Suprapubic skin (tissue), 4 donors: ENCODE results near the gene AGAP1. TPM values are rescaled to one million over a fixed set of nuclear protein-coding genes. Genes with fewer than 3 reads are reported as not detected.

Source experiments
- DNase-seq, 2 donors: peaks; one replicate each; pipeline ENCODE4 v3.0.0-alpha.2; 2019; ENCODE audit warnings: low spot score in 2 of 2
- H3K27ac ChIP-seq: fragments of 200-600 bp; sonication (generic); one replicate; pipeline ENCODE4 v1.5.1; 2019
- H3K27me3 ChIP-seq: fragments of 200-600 bp; sonication (generic); one replicate; pipeline ENCODE4 v1.5.1; 2019
- H3K36me3 ChIP-seq: fragments of 200-600 bp; sonication (generic); one replicate; pipeline ENCODE4 v1.5.1; 2019
- H3K4me1 ChIP-seq: fragments of 200-600 bp; sonication (generic); one replicate; pipeline ENCODE4 v1.5.1; 2019
- H3K4me3 ChIP-seq: fragments of 200-600 bp; sonication (generic); one replicate; pipeline ENCODE4 v1.5.1; 2019; ENCODE audit warnings: mild to moderate bottlenecking
- H3K9me3 ChIP-seq: fragments of 200-600 bp; sonication (generic); one replicate; pipeline ENCODE4 v1.5.1; 2019
- EP300 ChIP-seq: sonication (generic); formaldehyde crosslinking; IDR thresholded peaks from one replicate; pipeline ENCODE4 v1.6.1; 2017; ENCODE audit warnings: antibody characterized with exemption
- POLR2A ChIP-seq, 2 donors: fragments of 450-650 bp; IDR thresholded peaks; one replicate each; pipeline ENCODE4 v1.6.1; 2017; ENCODE audit warnings: antibody characterized with exemption in 2 of 2, mild to moderate bottlenecking in 2 of 2, moderate library complexity in 2 of 2
- POLR2AphosphoS5 ChIP-seq, 3 donors: sonication (generic); formaldehyde crosslinking; IDR thresholded peaks; one replicate each; pipeline ENCODE4 v1.6.1; 2017; ENCODE audit warnings: antibody characterized with exemption in 3 of 3
- WGBS: methylation state at CpG from one replicate; pipeline ENCODE4 v1.1.5; 2018; 5-methylcytosine and 5-hydroxymethylcytosine counted together
- total RNA-seq, 4 donors: library from RNA; depleted of rRNA; stranded (reverse); fragments of >200 nt; gene quantifications; one replicate each; pipeline ENCODE4 v1.1.0, GENCODE V29; 2016
- TF ChIP-seq, protein P1 (sequence below), 2 donors: fragments of 200-600 bp in 1 of 2; fragments of 450-650 bp in 1 of 2; sonication (generic) in 1 of 2; IDR thresholded peaks; one replicate each; pipeline ENCODE4 v1.5.1; 2016 to 2019; ENCODE audit warnings: antibody characterized with exemption in 2 of 2, mild to moderate bottlenecking in 1 of 2, moderate library complexity in 1 of 2

The AGAP1 gene
- total RNA-seq, 4 donors from 2014 or later: 14.1 to 30.7 (median 19.4) TPM

DNA sequence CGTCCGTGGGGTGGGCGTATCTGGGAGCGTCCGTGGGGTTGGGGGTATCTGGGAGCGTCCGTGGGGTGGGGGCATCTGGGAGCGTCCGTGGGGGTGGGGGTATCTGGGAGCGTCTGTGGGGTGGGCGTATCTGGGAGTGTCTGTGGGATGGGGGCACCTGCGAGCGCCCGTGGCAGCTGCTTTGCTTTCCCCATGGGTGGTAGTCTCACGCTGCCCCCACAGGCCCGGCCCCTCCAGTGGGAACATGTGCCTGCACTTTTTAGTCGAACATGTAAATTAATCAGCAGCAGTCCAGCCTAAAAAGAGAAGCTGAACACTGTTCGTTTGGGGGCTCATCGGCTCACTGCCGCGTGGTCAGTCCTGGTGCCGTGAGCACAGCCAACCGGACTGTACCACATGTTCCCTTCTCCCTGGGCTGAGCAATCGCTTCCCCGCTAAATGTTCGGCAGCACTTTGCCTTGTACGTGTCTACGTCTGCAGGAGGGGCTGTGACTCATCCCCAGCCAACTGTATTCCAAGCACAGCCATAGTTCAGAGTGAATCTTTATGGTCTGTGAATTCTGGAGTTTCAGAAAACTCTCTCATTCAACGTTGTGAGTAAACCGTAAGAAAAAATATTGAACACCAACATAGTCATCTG, 271.5 kb downstream of the AGAP1 start:
- TF ChIP-seq EP300 (no peak), POLR2A (IDR thresholded peaks at IDR 0.05) (no peak), POLR2AphosphoS5 (IDR thresholded peaks at IDR 0.05) (no peak)
- TF ChIP-seq, protein P1, sequence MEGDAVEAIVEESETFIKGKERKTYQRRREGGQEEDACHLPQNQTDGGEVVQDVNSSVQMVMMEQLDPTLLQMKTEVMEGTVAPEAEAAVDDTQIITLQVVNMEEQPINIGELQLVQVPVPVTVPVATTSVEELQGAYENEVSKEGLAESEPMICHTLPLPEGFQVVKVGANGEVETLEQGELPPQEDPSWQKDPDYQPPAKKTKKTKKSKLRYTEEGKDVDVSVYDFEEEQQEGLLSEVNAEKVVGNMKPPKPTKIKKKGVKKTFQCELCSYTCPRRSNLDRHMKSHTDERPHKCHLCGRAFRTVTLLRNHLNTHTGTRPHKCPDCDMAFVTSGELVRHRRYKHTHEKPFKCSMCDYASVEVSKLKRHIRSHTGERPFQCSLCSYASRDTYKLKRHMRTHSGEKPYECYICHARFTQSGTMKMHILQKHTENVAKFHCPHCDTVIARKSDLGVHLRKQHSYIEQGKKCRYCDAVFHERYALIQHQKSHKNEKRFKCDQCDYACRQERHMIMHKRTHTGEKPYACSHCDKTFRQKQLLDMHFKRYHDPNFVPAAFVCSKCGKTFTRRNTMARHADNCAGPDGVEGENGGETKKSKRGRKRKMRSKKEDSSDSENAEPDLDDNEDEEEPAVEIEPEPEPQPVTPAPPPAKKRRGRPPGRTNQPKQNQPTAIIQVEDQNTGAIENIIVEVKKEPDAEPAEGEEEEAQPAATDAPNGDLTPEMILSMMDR (IDR thresholded peaks at IDR 0.05): no peak
- no peak overlapping the region for H3K4me3 ChIP-seq
- 69% methylated on average over 16 of the region's 30 CpGs for WGBS
- no peaks in the 10 kb centered on the region for H3K9me3 ChIP-seq
- DNase-seq: peak in 1 of 2 donors; percentile 80
- H3K4me1 ChIP-seq: peaks cover 10% of the 10 kb centered on the region
- H3K27me3 ChIP-seq: no peaks in the 10 kb centered on the region
- H3K27ac ChIP-seq: no peak overlapping the region
- peaks cover 9% of the 10 kb centered on the region for H3K36me3 ChIP-seq

DNA sequence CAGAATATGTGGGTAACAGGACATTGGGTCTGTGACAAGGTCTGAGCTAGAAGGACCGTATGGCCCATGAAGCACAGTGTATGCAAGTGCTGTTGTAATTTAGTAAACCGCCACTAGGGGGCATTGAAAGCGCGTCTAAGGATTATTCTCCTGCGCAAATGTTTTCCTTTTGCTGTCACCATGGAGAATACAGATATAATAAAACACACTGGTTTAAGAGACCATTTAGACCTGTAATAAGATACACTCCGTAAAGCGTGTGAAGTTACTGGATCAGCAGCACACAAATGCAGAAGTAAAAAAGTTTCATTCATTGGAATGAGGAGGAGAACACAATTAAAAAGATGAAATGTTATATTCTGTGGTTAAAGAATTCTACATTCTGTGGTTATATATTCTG, 272.4 kb downstream of the AGAP1 start:
- no peak for DNase-seq
- H3K36me3 ChIP-seq: peaks cover 11% of the 10 kb centered on the region
- H3K9me3 ChIP-seq: no peaks in the 10 kb centered on the region
- H3K27me3 ChIP-seq: no peaks in the 10 kb centered on the region
- H3K27ac ChIP-seq: no peak overlapping the region
- WGBS: 6% methylated on average over 7 of the region's 7 CpGs
- H3K4me1 ChIP-seq: peaks cover 10% of the 10 kb centered on the region
- no peak overlapping the region for H3K4me3 ChIP-seq
- TF ChIP-seq, protein P1 (IDR thresholded peaks at IDR 0.05): peak; percentile 82 to 85
- no peak for TF ChIP-seq POLR2A (IDR thresholded peaks at IDR 0.05)

DNA sequence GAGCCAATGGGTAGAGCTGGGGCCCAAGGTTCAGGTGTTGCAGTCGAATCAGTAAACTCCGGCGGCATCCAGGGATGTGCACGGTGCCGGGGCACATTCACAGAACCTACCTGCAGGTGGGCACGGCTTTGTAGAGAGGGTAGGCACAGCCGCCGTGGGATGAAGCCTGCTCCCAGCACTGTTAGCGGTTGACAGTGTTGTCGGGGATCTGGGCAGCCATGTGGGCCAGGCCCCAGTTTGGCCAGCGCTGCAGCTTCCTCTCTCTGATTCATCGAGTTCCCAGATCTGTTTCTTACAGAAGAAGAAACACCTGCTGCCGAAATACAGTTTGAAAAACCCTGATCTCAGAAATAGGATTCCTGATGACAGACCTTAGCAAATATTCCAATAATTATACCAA, 274.8 kb downstream of the AGAP1 start:
- Histone ChIP-seq H3K4me1 (peaks cover 10% of the 10 kb centered on the region), H3K27ac (no peak overlapping the region), H3K27me3 (no peaks in the 10 kb centered on the region), H3K9me3 (no peaks in the 10 kb centered on the region), H3K4me3 (no peak overlapping the region), H3K36me3 (peaks cover 8% of the 10 kb centered on the region)
- 78% methylated on average over 13 of the region's 13 CpGs for whole genome bisulfite sequencing
- DNase-seq: peak in 1 of 2 donors; percentile 46
- TF ChIP-seq EP300: no peak
- TF ChIP-seq, protein P1 (IDR thresholded peaks at IDR 0.05): no peak

DNA sequence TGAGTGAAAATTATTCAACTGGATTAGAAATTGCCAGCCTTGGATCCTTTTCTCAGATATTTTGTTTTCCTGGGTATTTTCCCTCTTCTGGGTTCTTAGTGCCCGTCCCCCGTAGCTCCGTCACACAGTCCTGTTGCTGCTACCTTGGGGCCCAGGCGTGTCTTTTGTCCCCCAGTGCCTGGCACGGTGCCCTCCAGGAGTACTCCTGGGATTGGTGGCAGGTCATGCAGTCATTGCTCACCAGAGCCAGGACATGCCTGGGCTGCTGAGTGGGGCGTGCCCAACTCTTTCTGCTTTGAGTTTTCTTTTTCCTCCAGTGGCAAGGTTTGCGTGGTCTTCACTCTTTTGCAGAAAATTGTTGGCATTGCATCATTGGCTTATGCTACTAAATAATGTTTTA, 275.2 kb downstream of the AGAP1 start:
- Histone ChIP-seq H3K36me3 (peaks cover 3% of the 10 kb centered on the region), H3K27ac (no peak overlapping the region), H3K27me3 (no peaks in the 10 kb centered on the region), H3K4me3 (no peak overlapping the region), H3K9me3 (no peaks in the 10 kb centered on the region), H3K4me1 (peaks cover 10% of the 10 kb centered on the region)
- TF ChIP-seq, protein P1 (IDR thresholded peaks at IDR 0.05): no peak
- TF ChIP-seq EP300: no peak
- TF ChIP-seq POLR2A (IDR thresholded peaks at IDR 0.05): no peak
- TF ChIP-seq POLR2AphosphoS5 (IDR thresholded peaks at IDR 0.05): no peak
- WGBS: 61% methylated on average over 7 of the region's 7 CpGs
- no peak for DNase-seq

DNA sequence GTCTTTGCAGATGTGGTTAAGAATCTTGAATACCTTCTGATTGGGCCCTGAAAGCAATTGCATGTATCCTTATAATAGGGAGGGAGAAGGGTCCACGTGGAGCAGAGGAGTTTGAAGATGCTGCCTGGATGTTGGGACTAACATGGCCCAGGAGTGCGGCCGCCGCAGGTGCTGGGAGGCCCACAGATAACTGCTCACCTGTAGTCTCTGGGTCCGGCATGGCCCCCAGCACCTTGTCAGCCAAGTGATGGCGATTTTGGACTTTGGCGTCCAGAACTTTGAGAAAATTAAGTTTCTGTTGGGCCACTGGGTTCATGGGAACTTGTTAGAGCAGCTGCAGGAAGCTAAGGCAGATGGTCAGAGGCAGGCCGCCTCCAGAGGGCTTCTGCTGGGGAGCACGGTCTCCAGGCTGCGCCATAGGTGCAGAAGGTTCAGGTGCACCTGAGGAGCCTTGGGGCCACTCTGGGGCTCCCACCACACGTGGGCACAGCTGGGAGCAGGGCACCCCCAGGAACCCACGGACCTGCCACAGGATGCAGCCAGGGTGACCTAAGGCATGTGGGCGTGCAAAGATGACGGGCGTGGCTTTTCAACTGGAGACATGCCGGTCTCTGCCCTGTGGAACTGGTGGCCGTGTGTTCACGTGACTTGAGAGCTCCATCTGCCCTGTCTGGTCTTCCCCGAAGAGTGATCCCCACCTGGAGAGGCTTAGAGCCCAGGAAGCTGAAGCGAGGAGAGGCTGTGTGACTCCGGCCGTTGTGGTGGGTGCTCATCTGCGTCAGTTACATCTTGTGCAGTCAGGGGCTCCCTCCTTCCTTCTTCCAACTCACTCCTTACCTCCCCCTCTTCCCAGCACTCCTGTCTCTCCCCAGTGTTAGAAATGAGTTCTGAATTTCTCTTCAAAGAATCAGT, 277.3 kb downstream of the AGAP1 start:
- WGBS: 88% methylated on average over 19 of the region's 23 CpGs
- no peak for DNase-seq
- H3K4me1 ChIP-seq: peaks cover 10% of the 10 kb centered on the region
- no peak overlapping the region for H3K4me3 ChIP-seq
- H3K36me3 ChIP-seq: peaks cover 3% of the 10 kb centered on the region
- TF ChIP-seq, protein P1 (IDR thresholded peaks at IDR 0.05): no peak
- TF ChIP-seq POLR2A (IDR thresholded peaks at IDR 0.05): no peak
- no peak for TF ChIP-seq EP300
- no peak for TF ChIP-seq POLR2AphosphoS5 (IDR thresholded peaks at IDR 0.05)
- H3K27ac ChIP-seq: no peak overlapping the region
- H3K27me3 ChIP-seq: no peaks in the 10 kb centered on the region
- H3K9me3 ChIP-seq: no peaks in the 10 kb centered on the region
